GM19239 (cell line): ENCODE measurements around the gene MGAT4B.

Experiments
- DNase-seq: peaks from one replicate; pipeline ENCODE4 v3.0.0; 2011; ENCODE audit warnings: low spot score; ENCODE audit not compliant: insufficient read length
- FAIRE-seq: peaks from 2 replicates; lab custom pipeline; 2011; peaks lifted over from hg19 to GRCh38; lab: Jason Lieb, UNC

The MGAT4B gene

GRCh38 chr5:179814090-179814489 is 7.4 kb upstream of the MGAT4B start:
- no peak for DNase-seq
- FAIRE-seq = no peak

DNA sequence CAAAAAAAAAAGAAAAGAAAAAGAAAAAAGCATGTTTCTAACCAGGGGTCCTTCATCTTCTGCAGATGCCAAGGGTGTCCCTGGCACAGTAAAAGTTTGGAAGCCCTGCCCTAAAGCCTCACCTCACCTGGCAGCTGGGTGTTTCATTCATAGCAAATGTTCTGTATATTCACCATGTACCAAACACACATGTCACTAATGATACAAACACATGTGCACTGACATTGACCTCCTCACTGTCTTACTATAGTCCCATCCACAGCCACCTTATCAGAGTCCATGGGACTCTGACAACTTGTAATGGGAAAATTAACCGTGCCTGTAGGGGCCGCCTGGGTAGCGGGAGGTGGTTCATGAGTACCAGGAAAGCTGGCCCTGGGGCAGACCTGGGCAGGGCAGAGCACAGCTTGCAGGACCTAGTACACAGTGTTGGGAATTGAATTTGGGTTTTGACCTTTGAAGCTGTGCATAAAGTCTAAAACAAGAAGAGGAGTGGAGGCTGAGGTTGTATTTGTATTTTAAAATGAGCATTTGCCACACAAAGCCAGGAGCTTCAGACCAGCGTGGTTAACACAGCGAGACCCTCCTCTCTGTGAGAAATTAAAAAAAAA is 6.4 kb upstream of the MGAT4B start:
- FAIRE-seq (no peak), DNase-seq (no peak)

DNA sequence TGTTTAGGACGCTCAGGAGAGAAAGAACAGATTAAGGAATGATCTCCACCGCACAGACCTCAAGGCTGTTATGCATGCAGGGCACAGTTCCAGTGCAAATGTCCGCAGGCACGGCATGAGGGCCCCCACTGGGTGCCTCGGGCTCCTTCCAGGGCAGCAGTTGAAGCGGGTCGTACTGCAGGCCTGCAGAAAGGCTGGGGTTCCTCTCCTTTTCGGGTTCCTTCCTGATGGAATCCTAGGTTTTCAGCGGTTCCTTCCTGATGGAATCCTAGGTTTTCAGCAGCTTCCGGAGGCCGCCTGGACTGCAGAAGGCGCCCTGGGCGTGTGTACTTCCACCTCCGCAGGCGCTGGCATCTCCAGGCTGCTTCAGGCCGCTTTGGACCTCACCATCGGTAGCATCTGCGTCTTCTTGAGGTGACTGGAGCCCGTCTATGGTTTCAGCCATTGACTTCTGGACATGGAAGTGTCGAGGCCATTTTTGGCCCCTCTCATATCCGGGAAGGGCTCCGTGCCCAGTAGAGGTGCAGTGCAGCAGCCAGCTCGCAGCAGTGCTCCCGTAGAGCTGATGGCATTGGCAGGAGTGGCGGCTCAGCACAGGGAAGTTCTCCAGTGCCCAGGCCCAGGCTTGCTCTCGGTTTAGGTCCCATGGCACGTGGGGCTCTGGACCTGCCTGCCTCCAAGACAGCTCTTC is 5.6 kb upstream of the MGAT4B start:
- no peak for FAIRE-seq
- no peak for DNase-seq

- DNase-seq (peak; percentile 83), FAIRE-seq (no peak)
Observed at GRCh38 chr5:179805529-179806249, 977 bp downstream of the MGAT4B start.

DNA sequence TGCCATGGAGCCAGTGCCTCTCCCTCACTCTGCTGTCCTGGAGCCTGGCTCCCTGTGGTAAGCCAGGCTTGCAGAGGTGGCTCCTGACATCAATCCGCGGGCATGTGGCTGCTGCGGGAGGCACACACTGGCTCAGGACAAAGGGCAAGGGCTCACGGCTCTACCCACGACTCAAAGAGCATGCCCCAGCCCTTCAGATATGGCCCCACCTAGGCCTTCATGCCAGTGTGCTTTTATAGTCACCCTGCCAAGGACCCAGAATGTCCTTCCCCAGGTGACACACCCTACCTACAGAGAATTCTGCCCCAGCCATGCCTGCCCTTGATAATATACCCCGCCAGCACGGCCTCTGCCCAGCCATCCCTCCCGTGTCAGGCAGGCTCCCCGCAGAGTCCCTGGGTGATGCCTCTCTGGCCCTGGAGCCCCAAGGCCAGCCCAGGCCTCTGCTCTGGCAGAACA is 1.6 kb downstream of the MGAT4B start:
- DNase-seq (no peak), FAIRE-seq (no peak)

- FAIRE-seq (no peak), DNase-seq (no peak)
Observed at GRCh38 chr5:179804555-179804947, 2.1 kb downstream of the MGAT4B start.

DNA sequence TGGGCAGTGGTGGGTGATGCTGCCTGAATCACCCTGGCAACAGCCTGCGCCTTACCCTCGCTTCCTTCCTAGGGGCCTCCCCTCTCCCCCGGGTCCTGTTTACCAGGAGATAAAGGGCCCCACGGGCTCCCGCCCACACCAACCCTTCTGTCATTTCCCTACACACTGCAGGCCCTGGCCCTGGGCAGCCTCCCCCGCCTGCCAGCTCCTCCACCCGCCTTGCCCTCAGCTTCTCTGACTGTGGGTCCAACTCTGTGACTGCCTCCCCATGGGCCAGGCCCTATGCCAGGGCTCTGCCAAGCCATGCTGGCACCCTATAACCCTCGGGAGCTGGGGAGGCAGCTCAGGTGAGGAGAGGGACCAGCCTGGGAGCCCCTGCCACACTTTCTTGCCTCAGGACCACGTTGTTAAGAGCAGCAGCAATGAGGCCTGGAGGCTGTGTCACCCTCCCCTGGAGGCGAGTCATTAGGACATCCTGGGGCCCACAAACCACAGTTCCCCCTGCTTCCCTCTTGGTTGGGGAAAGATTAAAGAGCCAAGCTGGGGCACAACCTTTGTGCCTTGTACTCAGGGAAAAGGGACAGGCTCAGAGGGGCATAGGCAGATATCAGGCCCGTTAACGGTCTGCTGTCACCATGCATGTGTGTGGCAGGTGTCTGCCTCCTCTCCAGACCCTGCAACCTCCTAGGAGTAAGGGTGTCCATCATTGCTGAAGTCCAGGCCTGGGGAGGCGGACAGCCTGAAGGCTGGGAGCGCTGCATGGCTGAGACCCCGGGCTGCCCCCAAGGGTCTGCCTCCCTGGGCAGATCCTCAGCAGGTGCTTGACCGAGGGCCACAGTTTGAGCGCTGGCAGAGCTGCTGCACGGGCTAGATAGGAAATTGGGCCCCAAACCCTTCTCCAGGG is 2.8 kb downstream of the MGAT4B start:
- no peak for FAIRE-seq
- no peak for DNase-seq

DNA sequence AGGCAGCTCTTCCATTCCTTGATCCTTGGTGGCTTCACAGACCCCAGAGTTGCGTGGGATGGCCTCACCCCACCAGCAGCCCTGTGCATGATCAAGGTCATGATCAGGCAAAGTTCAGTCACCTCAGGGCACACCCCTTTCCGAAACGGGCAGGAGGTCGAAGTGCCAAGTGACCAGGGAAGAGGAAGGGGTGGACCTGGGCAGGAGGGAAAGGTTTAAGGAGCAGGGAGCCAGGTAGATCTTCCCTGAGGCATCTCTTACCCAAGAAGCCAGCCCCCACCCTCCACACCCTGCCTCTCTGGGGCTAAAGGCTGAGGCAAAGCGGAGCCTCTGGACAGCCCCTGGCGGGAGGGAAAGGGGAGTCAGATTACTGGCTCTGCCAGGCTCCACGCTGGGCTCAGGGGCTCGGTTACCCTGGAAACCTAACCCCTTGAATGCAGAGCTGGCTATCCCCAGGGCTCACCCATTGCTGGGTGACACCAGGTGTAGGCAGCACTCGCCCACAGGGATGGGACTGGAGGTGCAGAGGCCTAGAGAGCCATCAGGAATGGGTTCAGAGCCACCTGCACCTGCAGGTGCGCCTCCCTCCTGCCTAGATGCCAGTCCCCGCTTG is 3.6 kb downstream of the MGAT4B start:
- FAIRE-seq = no peak
- DNase-seq = no peak

DNA sequence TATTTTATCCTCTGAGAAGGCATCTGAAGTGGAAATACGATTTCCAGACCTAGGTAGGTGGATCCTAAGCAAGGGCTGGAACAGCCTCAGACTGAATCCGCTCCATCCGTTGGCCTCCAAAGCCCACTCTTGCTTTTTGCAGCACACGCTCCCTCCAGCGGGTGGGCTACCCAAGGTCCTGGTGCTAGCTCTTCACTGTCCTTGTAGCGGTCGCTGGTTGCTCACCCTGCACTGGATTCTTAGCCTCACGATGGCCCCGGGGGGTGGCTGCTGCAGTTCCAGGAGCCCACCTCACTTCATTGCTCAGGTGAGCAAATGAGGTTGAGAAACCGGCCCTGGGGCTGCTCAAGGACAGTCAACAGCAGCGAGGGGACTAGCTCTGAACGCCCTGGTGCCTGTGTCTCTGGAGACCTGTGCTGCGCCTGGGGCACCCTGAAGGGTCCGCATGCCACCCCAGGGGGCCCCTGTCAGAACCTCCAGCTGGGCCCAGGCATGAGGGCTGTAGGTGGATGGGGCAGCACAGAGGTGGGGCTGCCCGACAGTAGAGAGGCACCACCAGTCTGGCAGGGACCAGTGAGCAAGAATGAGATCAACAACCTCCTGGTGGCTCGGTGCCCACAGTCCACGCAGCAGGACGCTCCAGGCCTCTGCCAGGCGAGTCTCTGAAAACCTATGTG is 4.3 kb downstream of the MGAT4B start:
- no peak for DNase-seq
- FAIRE-seq = no peak

DNA sequence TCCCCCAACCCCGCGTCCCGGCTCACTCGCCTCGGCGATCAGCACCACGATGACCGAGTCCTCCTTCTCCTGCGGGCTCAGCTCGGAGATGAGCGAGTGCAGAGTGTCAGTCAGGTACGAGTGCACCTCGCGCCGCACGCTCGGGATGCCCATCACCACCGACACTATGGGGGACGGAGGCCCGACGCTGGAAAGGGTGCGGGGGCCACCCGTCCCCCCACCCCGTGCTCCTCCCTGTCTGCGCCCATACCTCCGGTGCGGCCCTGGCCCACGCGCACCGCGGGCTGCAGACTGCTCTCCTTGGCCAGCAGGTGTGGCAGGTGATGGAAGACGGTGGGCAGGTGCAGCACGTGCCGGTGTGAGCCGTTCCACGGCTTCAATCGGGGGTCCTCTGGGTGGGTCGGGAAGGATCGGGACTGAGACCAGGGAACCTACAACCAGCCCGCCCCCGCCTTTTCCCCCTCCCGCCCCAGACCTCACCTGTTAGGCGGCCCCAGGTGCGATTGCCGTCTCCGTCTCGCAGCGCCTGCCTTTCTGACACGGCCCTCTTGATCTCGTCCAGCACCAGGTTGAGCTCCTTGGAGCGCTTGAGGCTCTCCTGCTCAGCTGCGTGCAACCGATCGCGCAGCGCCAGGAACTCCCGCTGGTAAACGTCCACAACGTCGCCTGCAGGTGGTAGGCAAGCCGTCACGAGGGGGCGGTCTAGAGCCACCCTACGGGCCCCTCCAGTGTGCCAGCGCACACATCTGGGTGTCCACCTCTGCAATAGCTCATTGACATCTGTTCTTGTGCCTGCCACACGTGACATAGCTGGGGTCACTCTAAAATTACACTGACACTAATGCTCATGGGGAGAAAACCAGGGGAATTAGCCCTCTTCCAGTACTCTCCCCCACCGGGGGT is 5.1 kb downstream of the MGAT4B start:
- DNase-seq (peak; percentile 96), FAIRE-seq (peak; percentile 51)

- FAIRE-seq (no peak), DNase-seq (no peak)
Observed at GRCh38 chr5:179800696-179801201, 5.9 kb downstream of the MGAT4B start.

DNA sequence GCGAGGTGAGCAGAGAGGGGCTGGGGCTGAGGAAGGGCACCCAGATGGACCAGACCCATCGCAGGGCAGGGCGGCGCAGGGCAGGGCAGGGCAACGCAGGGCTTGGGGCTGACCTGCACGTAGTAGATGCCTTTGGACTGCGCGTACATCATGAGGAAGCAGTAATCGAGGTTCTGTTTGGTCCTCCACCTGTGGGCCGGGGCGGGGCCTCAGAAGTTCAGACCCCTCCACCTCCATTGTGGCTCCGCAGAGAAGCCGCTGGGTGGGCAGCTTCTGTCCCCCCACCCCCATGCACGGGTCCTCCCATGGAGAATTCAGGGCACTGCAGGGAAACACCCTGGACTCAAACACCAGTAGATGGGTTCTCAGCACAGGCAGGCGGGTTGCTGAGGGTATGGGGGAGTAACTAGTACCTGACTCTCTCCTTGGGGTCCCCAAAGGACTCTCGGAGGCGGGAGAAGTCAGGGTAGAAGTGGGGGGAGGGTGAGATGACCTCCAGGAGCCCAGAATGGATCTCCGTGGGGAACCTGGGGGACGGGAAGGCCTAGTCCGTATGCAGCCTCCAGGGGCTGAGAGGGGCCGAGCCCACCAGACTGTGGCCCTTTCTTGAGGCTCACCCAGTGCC is 6.5 kb downstream of the MGAT4B start:
- FAIRE-seq (no peak), DNase-seq (no peak)

- no peak for DNase-seq
- FAIRE-seq = no peak
Observed at GRCh38 chr5:179799644-179799973, 7.1 kb downstream of the MGAT4B start.

DNA sequence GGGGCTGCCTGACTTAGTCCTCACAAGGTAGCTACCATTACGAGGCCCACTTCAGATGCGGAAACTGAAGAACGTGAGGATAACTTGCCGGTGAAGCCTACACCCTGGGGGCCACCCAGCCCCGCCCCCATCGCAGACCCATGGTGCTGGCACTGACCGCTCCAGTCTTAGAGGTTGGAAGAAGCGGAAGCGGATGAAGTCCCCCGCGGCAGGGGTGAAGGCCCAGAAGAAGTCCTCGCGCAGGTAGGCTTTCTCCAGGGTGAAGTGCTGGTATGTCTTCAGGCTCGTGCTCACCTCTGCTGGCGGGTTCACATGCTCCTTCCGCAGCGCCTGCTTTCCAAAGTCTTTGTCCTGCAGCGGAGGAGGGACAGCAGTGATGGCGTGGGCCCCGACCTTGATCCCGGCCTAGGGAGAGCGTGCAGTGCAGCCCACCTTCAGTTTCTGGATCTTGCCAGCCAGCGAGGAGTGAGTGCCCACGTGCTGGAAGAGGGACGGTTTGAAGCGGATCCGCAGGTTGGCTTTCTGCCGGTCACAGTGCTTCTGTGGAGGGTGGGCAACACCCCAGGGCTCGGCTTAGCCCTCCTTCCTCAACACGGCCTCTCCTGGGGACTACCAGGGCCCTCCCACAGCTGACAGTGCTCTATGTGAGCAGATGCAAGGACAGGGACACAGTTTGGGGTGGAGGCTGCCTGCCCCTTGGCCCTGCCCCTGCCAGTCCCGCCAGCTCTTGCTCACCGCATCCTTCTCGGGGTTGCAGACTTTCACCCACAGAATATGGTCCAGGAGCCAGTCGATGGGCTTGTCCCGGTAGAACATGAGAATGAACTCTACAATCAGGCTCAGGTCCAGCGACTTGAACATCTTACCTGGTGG is 7.7 kb downstream of the MGAT4B start:
- DNase-seq = no peak

GRCh38 chr5:179798144-179798770 is 8.4 kb downstream of the MGAT4B start:
- DNase-seq (no peak), FAIRE-seq (no peak)

More for the DNA sequence above, 7.7 kb downstream of the MGAT4B start:
- FAIRE-seq = no peak

DNA sequence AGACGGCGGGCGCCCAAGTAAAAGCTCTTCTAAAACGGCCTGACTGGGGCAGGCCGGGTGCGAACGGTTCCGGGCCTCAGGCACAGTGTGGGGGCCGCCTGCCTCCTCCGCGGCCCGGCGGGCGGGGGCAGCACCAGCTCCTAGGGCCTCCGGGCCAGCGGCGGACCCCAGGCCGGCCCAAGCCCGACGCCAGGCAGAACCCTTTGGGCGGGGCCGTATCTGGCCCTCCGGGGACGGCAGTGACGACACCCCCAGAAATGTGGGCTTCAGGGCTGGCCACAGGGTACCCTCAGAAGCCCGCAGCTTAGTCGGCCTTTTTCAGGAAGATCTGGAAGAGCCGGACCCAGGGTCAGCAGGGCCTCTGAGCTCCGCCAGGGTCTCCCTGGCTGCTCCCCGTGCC is 8.9 kb downstream of the MGAT4B start:
- no peak for FAIRE-seq
- DNase-seq = no peak
